WTC11 (cell line): ENCODE measurements around the gene MXD3. TPM values are rescaled to one million over a fixed set of nuclear protein-coding genes. Genes with fewer than 3 reads are reported as not detected.

ENCODE experiments used
- ATAC-seq: fragments of 200-7000 bp; cut with Tn5 transposase; 2 replicates; pipeline ENCODE4 v1.10.0; 2021; ENCODE audit warnings: mild to moderate bottlenecking, moderate library complexity
- CTCF ChIA-PET: fragments of 300-600 bp; sonication (Branson Sonifier 250); formaldehyde crosslinking; loops from one replicate; lab custom pipeline; 2021; ENCODE audit warnings: antibody characterized with exemption; lab: Charles Lee
- POLR2A ChIA-PET: fragments of 350-600 bp; sonication (Branson Sonifier 250); formaldehyde crosslinking; loops from one replicate; lab custom pipeline; 2021; ENCODE audit warnings: antibody characterized with exemption; lab: Charles Lee
- DNase-seq: peaks from one replicate; pipeline ENCODE4 v3.0.0; 2021; ENCODE audit warnings: low spot score
- H3K27ac Mint-ChIP-seq: 2 replicates; pipeline ENCODE4 v1.8.0; 2021; ENCODE audit warnings: mixed read lengths
- H3K27me3 Mint-ChIP-seq: 2 replicates; pipeline ENCODE4 v1.8.0; 2021; ENCODE audit warnings: low read depth, mild to moderate bottlenecking, moderate library complexity, mixed read lengths
- H3K36me3 Mint-ChIP-seq: 2 replicates; pipeline ENCODE4 v1.8.0; 2021; ENCODE audit warnings: mixed read lengths
- H3K4me1 Mint-ChIP-seq: 2 replicates; pipeline ENCODE4 v1.8.0; 2022; ENCODE audit warnings: mixed read lengths
- H3K4me3 Mint-ChIP-seq: 2 replicates; pipeline ENCODE4 v1.8.0; 2021; ENCODE audit warnings: mild to moderate bottlenecking, moderate library complexity, mixed read lengths
- H3K9me3 Mint-ChIP-seq: 2 replicates; pipeline ENCODE4 v1.8.0; 2021; ENCODE audit warnings: mixed read lengths
- ARID4B ChIP-seq: sonication (generic); formaldehyde crosslinking; IDR thresholded peaks from 2 replicates; pipeline ENCODE4 v1.8.0; 2023; ENCODE audit warnings: missing genetic modification reagents, mild to moderate bottlenecking, borderline replicate concordance
- ATF2 ChIP-seq: sonication (generic); formaldehyde crosslinking; IDR thresholded peaks from 2 replicates; pipeline ENCODE4 v1.8.1; 2022; ENCODE audit warnings: low read depth, missing genetic modification reagents, borderline replicate concordance
- E2F1 ChIP-seq: sonication (generic); formaldehyde crosslinking; IDR thresholded peaks from 2 replicates; pipeline ENCODE4 v1.8.0; 2022; ENCODE audit warnings: mild to moderate bottlenecking, missing genetic modification reagents
- FOXP1 ChIP-seq: sonication (generic); formaldehyde crosslinking; IDR thresholded peaks from 2 replicates; pipeline ENCODE4 v1.8.0; 2022; ENCODE audit warnings: missing genetic modification reagents, mild to moderate bottlenecking, moderate library complexity, borderline replicate concordance
- MXD4 ChIP-seq: fragments of 250-450 bp; sonication (Bioruptor Pico); IDR thresholded peaks from 2 replicates; pipeline ENCODE4 v1.8.0; 2021; ENCODE audit warnings: mild to moderate bottlenecking, moderate library complexity, borderline replicate concordance
- NR1H2 ChIP-seq: sonication (generic); formaldehyde crosslinking; IDR thresholded peaks from 2 replicates; pipeline ENCODE4 v1.9.0; 2021; ENCODE audit warnings: mild to moderate bottlenecking, moderate library complexity, missing genetic modification reagents
- NR2C2 ChIP-seq: sonication (generic); formaldehyde crosslinking; IDR thresholded peaks from 2 replicates; pipeline ENCODE4 v1.8.0; 2022; ENCODE audit warnings: mild to moderate bottlenecking, missing genetic modification reagents
- PRRX2 ChIP-seq: fragments of 250-450 bp; sonication (Bioruptor Pico); IDR thresholded peaks from 2 replicates; pipeline ENCODE4 v1.8.0; 2021; ENCODE audit warnings: mild to moderate bottlenecking
- RORB ChIP-seq: fragments of 250-450 bp; sonication (Bioruptor Pico); IDR thresholded peaks from 2 replicates; pipeline ENCODE4 v1.9.0; 2021; ENCODE audit warnings: mild to moderate bottlenecking
- SMAD3 ChIP-seq: sonication (generic); formaldehyde crosslinking; IDR thresholded peaks from 2 replicates; pipeline ENCODE4 v1.8.0; 2022; ENCODE audit warnings: missing genetic modification reagents, mild to moderate bottlenecking, borderline replicate concordance
- SMAD4 ChIP-seq: sonication (generic); formaldehyde crosslinking; IDR thresholded peaks from 2 replicates; pipeline ENCODE4 v1.8.0; 2022; ENCODE audit warnings: mild to moderate bottlenecking, missing genetic modification reagents
- SOX15 ChIP-seq: fragments of 250-450 bp; sonication (Bioruptor Pico); IDR thresholded peaks from 2 replicates; pipeline ENCODE4 v1.9.0; 2021; ENCODE audit warnings: mild to moderate bottlenecking
- SP1 ChIP-seq: sonication (generic); formaldehyde crosslinking; conservative IDR thresholded peaks from 2 replicates; pipeline ENCODE4 v1.8.1; 2022; ENCODE audit warnings: missing genetic modification reagents
- USF1 ChIP-seq: sonication (generic); formaldehyde crosslinking; IDR thresholded peaks from 2 replicates; pipeline ENCODE4 v1.8.0; 2022; ENCODE audit warnings: mild to moderate bottlenecking, missing genetic modification reagents
- ZSCAN18 ChIP-seq: fragments of 250-450 bp; sonication (Bioruptor Pico); IDR thresholded peaks from 2 replicates; pipeline ENCODE4 v2.1.2; 2022; ENCODE audit warnings: mild to moderate bottlenecking, moderate library complexity
- total RNA-seq: library from RNA; stranded (reverse); gene quantifications from 3 replicates; pipeline ENCODE4 v1.2.3, GENCODE V29; 2021

MXD3 gene
- total RNA-seq, 1 experiment from 2014 or later: 25.7 TPM

GRCh38 chr5:177312649-177313181, 1.0 kb upstream of the MXD3 start (continued):
- peak; percentile 70; the same call in 1 of the 2 replicates for TF ChIP-seq ARID4B (CRISPR knock-in tag)

GRCh38 chr5:177311392-177311722, 341 bp downstream of the MXD3 start:
- POLR2A ChIA-PET: interaction anchor here (1.1 to 2.3 kb wide), 2 partner anchors 59 to 115 kb away, joined by 3 to 8 read pairs; partner anchors contain the start of gene GRK6
- no peaks in the 10 kb centered on the region for H3K27me3 Mint-ChIP-seq
- ATAC-seq: peak; percentile 0

More at GRCh38 chr5:177311392-177311722, 341 bp downstream of the MXD3 start:
- H3K36me3 Mint-ChIP-seq: peaks cover 8% of the 10 kb centered on the region
- TF ChIP-seq NR2C2 (CRISPR knock-in tag) (no peak), USF1 (CRISPR knock-in tag) (no peak), SP1 (no peak), PRRX2 (CRISPR knock-in tag) (no peak), ZSCAN18 (CRISPR knock-in tag) (no peak), E2F1 (CRISPR knock-in tag) (no peak), SOX15 (CRISPR knock-in tag) (no peak), SMAD3 (no peak), MXD4 (CRISPR knock-in tag) (no peak), ATF2 (CRISPR knock-in tag) (no peak), NR1H2 (CRISPR knock-in tag) (no peak), FOXP1 (CRISPR knock-in tag) (no peak), RORB (CRISPR knock-in tag) (no peak), SMAD4 (CRISPR knock-in tag) (no peak)
- peaks cover 18% of the 10 kb centered on the region for H3K4me1 Mint-ChIP-seq
- CTCF ChIA-PET: interaction anchor here (0.5 to 4.5 kb wide), 9 partner anchors 10 to 225 kb away, joined by 3 to 91 read pairs (median 16); partner anchors contain the start of genes FGFR4 and PRR7
- no peak overlapping the region for H3K27ac Mint-ChIP-seq
- H3K9me3 Mint-ChIP-seq: no peaks in the 10 kb centered on the region
- no peak for DNase-seq
- H3K4me3 Mint-ChIP-seq: peak overlapping the region; percentile 79
